H1 (cell line): Measurements from ENCODE around the gene SLC2A2. TPM values are rescaled to one million over a fixed set of nuclear protein-coding genes. Genes with fewer than 3 reads are reported as not detected.

Source experiments
- EP300 ChIP-seq, 2 experiments: IDR thresholded peaks; 1 replicate in 1 of 2; 2 replicates in 1 of 2; pipeline ENCODE4 v1.6.1; 2011 to 2012; ENCODE audit warnings: low read depth in 2 of 2, low read length in 2 of 2, mild to moderate bottlenecking in 2 of 2, borderline replicate concordance in 1 of 2, inconsistent platforms in 1 of 2, moderate library complexity in 1 of 2
- HDAC2 ChIP-seq, 2 experiments: fragments of 300-600 bp in 1 of 2; sonication (generic) in 1 of 2; IDR thresholded peaks; 2 replicates each; pipeline ENCODE4 v1.6.1; 2011 to 2012; ENCODE audit warnings: low read depth in 2 of 2, low read length in 2 of 2, mild to moderate bottlenecking in 2 of 2, moderate library complexity in 2 of 2, borderline replicate concordance in 1 of 2, inconsistent platforms in 1 of 2
- KDM5A ChIP-seq: fragments of 200-600 bp; IDR thresholded peaks from 2 replicates; pipeline ENCODE4 v1.7.1; 2012; ENCODE audit warnings: mild to moderate bottlenecking, low read length, inconsistent platforms, mixed read lengths
- POLR2A ChIP-seq, 2 experiments: IDR thresholded peaks; 1 replicate in 1 of 2; 2 replicates in 1 of 2; pipeline ENCODE4 v1.6.1; 2011; ENCODE audit warnings: low read depth in 2 of 2, low read length in 2 of 2, mild to moderate bottlenecking in 2 of 2; ENCODE audit errors: control extremely low read depth in 1 of 2
- polyA plus RNA-seq, 7 experiments: library from polyadenylated mRNA; depleted of rRNA in 3 of 7; stranded (reverse) in 5 of 7; unstranded in 2 of 7; fragments of >200 nt in 5 of 7; fragments of 200-250 nt in 2 of 7; gene quantifications; 1 replicate in 5 of 7; 2 replicates in 1 of 7; 4 replicates in 1 of 7; pipeline versions ENCODE4 v1.2.1 to v1.2.3, GENCODE V29; 2011 to 2013; ENCODE audit warnings: missing spikeins in 2 of 7, mixed read lengths in 2 of 7
- total RNA-seq: library from RNA; stranded (reverse); fragmentation: NEBNext Ultra II Directional; extraction: Animal tissue kit (Norgen Biotek cat#: 25700); gene quantifications from 2 replicates; pipeline ENCODE4 v1.2.1, GENCODE V29; 2021

Gene SLC2A2
- total and polyA plus RNA-seq, 2 of the 8 experiments (the other 6 are each of a cell fraction or from before 2014, with no cell fraction given) = not detected

DNA sequence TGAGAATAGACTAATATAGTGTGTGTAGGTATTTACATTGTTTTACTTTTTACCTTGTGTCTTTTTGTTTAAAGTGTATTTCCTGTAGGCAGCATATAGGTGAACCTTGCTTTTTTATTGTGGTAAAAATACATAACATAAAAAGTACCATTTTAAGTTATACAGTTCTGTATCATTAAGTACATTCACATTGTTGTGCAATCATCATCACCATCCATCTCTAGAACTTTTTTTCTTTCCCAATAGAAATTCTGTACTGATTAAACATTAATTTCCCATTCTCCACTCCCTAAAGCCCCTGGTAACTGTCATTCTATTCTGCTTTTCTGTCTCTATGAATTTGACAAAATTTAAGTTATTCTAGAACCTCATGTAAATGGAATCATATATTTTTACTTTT, 69.9 kb downstream of the SLC2A2 start (continued):
- TF ChIP-seq EP300 (IDR thresholded peaks at IDR 0.05; ENCODE audit: borderline replicate concordance in 1 of 2, low read depth in 2 of 2, low read length in 2 of 2) (no peak), POLR2A (IDR thresholded peaks at IDR 0.05; ENCODE audit: control extremely low read depth in 1 of 2, low read depth in 2 of 2, low read length in 2 of 2) (no peak), KDM5A (no peak), HDAC2 (IDR thresholded peaks at IDR 0.05; ENCODE audit: borderline replicate concordance in 1 of 2, low read depth in 2 of 2, low read length in 2 of 2) (no peak)
